ENCODE data around the gene CCDC85C.

CCDC85C gene

DNA sequence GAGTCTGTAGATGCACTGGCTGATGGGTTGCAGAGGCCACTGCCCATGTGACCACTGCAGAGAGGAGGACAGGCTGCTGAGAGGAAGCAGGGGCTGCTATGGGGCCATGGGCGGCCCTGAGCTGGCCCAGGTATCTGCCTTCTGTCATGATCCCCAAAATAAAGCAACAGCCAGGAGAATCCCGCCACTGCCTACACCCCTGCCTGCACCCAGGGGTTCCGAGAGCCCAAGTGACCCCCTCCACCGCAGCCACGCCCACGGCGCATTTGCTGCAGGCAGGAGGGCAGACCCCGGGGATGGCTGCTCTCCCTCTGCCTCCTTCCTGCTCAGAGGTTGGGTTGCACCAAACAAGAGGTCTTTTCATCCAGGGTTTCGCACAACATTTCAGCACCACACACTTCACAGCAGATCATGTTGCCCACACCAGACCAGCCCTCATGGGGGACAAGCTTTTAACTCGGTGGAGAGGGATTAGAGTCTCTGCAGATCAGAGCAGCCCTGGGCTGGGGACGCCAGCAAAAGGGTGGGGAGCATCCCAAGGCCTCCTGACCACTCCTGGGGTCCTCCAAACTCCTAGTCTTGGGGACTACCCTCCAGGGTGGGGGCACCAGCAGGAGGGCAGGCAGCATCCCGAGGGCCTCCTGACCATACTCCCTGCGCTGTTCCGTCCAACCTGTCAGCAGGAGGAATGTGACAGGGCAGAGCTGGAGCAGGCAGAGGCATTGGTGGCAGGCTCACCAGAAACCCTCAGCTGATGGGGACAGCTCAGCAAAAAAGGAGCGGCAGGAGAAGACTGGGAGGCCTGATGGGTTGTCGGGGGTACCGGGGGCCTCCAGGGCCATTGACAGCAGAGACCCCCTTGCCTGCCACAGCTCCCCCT is 14.1 kb downstream of the CCDC85C start:
- TF ChIP-seq, protein P1, sequence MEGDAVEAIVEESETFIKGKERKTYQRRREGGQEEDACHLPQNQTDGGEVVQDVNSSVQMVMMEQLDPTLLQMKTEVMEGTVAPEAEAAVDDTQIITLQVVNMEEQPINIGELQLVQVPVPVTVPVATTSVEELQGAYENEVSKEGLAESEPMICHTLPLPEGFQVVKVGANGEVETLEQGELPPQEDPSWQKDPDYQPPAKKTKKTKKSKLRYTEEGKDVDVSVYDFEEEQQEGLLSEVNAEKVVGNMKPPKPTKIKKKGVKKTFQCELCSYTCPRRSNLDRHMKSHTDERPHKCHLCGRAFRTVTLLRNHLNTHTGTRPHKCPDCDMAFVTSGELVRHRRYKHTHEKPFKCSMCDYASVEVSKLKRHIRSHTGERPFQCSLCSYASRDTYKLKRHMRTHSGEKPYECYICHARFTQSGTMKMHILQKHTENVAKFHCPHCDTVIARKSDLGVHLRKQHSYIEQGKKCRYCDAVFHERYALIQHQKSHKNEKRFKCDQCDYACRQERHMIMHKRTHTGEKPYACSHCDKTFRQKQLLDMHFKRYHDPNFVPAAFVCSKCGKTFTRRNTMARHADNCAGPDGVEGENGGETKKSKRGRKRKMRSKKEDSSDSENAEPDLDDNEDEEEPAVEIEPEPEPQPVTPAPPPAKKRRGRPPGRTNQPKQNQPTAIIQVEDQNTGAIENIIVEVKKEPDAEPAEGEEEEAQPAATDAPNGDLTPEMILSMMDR (IDR thresholded peaks at IDR 0.05; ENCODE audit: low read length, missing control alignments), result no peak
- H3K4me3 ChIP-seq (replicated peaks; ENCODE audit: low read depth, low read length), result no peak overlapping the region
- no peak for DNase-seq (ENCODE audit: low read depth)

- TF ChIP-seq, protein P1 (IDR thresholded peaks at IDR 0.05; ENCODE audit: low read length, missing control alignments), result no peak
- no peak overlapping the region for H3K4me3 ChIP-seq (replicated peaks; ENCODE audit: low read depth, low read length)
- DNase-seq (ENCODE audit: low read depth), result no peak
Measured at GRCh38 chr14:99589031-99589441, 15.0 kb downstream of the CCDC85C start.

DNA sequence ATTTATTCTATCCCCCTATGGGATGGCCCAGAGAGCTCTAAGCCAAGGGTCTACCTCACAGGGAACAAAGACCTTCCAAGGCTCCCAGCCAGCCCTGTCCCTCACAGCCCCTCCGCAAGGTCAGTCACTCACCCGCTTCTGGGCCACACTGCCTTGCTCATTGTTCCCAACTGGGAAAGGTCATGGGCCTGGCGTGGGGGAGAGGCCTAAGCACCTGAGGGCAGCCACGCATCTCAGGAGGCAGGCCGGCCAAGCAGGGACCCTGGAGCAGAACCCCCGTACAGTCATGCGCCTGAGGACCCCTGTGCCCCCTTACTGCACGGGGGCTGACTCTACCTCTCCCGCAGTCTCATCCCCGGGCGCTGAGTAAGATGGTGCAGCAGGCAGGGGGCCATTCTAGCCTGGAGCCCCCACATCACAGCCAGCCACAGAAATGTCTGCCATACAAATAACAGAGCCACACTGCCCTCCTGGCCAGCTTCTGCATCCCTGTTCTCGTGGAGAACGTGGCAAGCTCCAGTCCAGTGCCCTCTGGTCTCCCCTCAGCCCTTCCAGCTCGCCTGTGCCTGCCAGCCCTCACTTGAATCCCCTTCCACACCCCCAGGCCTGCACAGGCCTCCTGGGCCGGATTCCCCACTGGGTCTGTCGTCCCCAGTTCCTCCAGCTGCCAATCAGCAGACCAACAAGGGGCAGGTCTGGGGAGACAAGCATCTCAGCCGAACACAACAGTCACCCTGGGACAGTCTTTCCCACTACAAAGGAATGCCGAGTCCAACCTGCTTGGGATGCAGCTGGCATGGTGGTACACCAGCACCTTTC is 16.3 kb downstream of the CCDC85C start:
- TF ChIP-seq, protein P1 (IDR thresholded peaks at IDR 0.05; ENCODE audit: low read length, missing control alignments), result no peak
- no peak for DNase-seq (ENCODE audit: low read depth)
- H3K4me3 ChIP-seq (replicated peaks; ENCODE audit: low read depth, low read length), result no peak overlapping the region

DNA sequence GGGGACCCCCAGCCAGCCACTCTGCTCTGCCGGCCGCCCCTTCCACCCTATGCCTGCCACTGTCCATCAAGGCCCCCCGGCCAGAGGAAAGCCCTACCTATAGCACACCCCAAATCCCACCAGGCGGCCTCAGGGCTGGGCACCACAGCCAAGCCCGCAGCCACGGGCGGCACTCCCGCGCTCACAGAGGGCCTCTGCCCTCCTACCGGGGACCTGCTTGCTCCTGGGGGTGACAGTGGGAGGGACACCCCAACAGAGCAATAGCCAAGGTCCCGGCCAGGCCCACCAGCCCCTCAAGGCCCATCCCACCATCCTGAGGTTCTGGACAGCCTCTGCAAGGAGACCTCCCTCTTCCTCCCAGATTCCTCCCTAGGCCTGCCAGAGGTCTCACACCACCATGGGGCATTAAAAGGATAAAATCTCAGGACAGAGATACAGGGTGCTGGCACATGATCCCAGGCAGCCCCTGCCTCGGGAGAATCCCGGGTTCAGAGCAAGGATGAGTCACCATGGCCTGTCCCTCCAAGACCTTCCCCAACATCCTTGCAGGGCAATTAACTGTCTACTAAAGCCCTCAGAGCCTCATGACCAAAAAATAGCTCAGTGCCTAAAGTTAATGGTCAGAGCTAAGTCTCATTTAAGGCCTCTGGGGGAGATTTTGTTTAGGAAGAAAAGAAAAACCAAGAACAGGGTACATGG is 17.1 kb downstream of the CCDC85C start:
- TF ChIP-seq, protein P1 (IDR thresholded peaks at IDR 0.05; ENCODE audit: low read length, missing control alignments), result no peak
- H3K4me3 ChIP-seq (replicated peaks; ENCODE audit: low read depth, low read length), result no peak overlapping the region
- no peak for DNase-seq (ENCODE audit: low read depth)

- DNase-seq (ENCODE audit: low read depth), result no peak
- no peak overlapping the region for H3K4me3 ChIP-seq (replicated peaks; ENCODE audit: low read depth, low read length)
- TF ChIP-seq, protein P1 (IDR thresholded peaks at IDR 0.05; ENCODE audit: low read length, missing control alignments), result no peak
Measured at GRCh38 chr14:99586054-99586760, 17.8 kb downstream of the CCDC85C start.

GRCh38 chr14:99584823-99585222 is 19.2 kb downstream of the CCDC85C start:
- DNase-seq (ENCODE audit: low read depth), result no peak
- H3K4me3 ChIP-seq (replicated peaks; ENCODE audit: low read depth, low read length), result no peak overlapping the region
- TF ChIP-seq, protein P1 (IDR thresholded peaks at IDR 0.05; ENCODE audit: low read length, missing control alignments), result no peak
